Esophagus squamous epithelium (tissue), 5 donors: Measurements from ENCODE around the gene WWOX. TPM values are rescaled to one million over a fixed set of nuclear protein-coding genes. Genes with fewer than 3 reads are reported as not detected.

Source experiments
- DNase-seq: peaks from one replicate; lab custom pipeline; 2025; lab: John Stamatoyannopoulos, UW
- H3K27ac ChIP-seq, 4 donors: fragments of 200-600 bp; sonication (generic); one replicate each; pipeline ENCODE4 v1.5.1; 2016 to 2019; ENCODE audit warnings: mild to moderate bottlenecking in 1 of 4
- H3K27me3 ChIP-seq, 4 donors: fragments of 200-600 bp; sonication (generic); 1 replicate in 3 of 4; 2 replicates in 1 of 4; pipeline versions ENCODE4 v1.5.1 to v1.6.0; 2017 to 2021; ENCODE audit warnings: antibody characterized with exemption in 1 of 4
- H3K36me3 ChIP-seq, 3 donors: fragments of 200-600 bp; sonication (generic); one replicate each; pipeline ENCODE4 v1.5.1; 2016 to 2019
- H3K4me1 ChIP-seq, 3 donors: fragments of 200-600 bp; sonication (generic); one replicate each; pipeline ENCODE4 v1.5.1; 2017 to 2019
- H3K4me3 ChIP-seq, 4 donors: fragments of 200-600 bp; sonication (generic); 1 replicate in 3 of 4; 2 replicates in 1 of 4; pipeline ENCODE4 v1.5.1; 2016 to 2019; ENCODE audit warnings: mild to moderate bottlenecking in 2 of 4, moderate library complexity in 1 of 4
- H3K9me3 ChIP-seq, 3 donors: fragments of 200-600 bp; sonication (generic); one replicate each; pipeline ENCODE4 v1.5.1; 2016 to 2019
- POLR2A ChIP-seq, 4 donors: fragments of 450-650 bp; IDR thresholded peaks; one replicate each; pipeline ENCODE4 v1.6.1; 2017; ENCODE audit warnings: antibody characterized with exemption in 4 of 4, mild to moderate bottlenecking in 4 of 4, moderate library complexity in 3 of 4
- WGBS, 2 donors: methylation state at CpG; one replicate each; pipeline ENCODE4 v1.1.5; 2018; 5-methylcytosine and 5-hydroxymethylcytosine counted together
- intact Hi-C: fragments of 100-400 bp; cut with DNase I; formaldehyde crosslinking; loops from one replicate; pipeline ENCODE4 v1.15.0; 2022
- total RNA-seq, 4 donors: library from RNA; depleted of rRNA; stranded (reverse); fragments of >200 nt; gene quantifications; one replicate each; pipeline ENCODE4 v1.1.0, GENCODE V29; 2016
- TF ChIP-seq, protein P1 (sequence below), 6 experiments: fragments of 450-650 bp in 4 of 6; fragments of 200-600 bp in 2 of 6; sonication (generic) in 2 of 6; IDR thresholded peaks; one replicate each; pipeline ENCODE4 v1.5.1; 2016 to 2019; ENCODE audit warnings: antibody characterized with exemption in 6 of 6, mild to moderate bottlenecking in 4 of 6, moderate library complexity in 4 of 6
- donor health status: DM: yes; HTN: yes; CAD: no.

Gene WWOX
- total RNA-seq, 4 donors from 2014 or later: 20.9 to 31.1 (median 27.5) TPM

DNA sequence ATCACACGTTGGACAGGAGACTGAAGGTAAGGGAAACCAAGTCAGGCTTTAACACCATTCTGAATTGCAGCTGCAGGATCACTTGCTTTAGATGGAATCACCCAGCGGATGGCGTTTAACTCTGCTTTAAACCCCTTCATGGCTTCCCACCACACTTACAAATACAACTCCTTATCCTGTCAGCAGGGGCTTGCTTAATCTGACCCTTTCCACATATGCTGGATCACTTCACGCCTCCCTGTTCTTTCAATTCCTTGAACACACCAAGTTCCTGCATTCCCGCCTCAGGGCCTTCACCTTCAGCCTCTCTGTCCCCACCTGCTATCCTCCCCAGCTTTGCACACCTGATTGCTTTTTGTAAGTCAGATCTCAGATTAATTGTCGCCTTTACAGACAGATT is 1058.9 kb downstream of the WWOX start:
- no peaks in the 10 kb centered on the region for H3K36me3 ChIP-seq
- intact Hi-C loops: no loop called here
- no peaks in the 10 kb centered on the region for H3K27me3 ChIP-seq
- no peak overlapping the region for H3K27ac ChIP-seq
- WGBS, 2 donors: 89 to 92% methylated on average over 6 of the region's 6 CpGs
- H3K4me3 ChIP-seq: no peak overlapping the region
- no peaks in the 10 kb centered on the region for H3K9me3 ChIP-seq
- no peak for DNase-seq
- TF ChIP-seq, protein P1, sequence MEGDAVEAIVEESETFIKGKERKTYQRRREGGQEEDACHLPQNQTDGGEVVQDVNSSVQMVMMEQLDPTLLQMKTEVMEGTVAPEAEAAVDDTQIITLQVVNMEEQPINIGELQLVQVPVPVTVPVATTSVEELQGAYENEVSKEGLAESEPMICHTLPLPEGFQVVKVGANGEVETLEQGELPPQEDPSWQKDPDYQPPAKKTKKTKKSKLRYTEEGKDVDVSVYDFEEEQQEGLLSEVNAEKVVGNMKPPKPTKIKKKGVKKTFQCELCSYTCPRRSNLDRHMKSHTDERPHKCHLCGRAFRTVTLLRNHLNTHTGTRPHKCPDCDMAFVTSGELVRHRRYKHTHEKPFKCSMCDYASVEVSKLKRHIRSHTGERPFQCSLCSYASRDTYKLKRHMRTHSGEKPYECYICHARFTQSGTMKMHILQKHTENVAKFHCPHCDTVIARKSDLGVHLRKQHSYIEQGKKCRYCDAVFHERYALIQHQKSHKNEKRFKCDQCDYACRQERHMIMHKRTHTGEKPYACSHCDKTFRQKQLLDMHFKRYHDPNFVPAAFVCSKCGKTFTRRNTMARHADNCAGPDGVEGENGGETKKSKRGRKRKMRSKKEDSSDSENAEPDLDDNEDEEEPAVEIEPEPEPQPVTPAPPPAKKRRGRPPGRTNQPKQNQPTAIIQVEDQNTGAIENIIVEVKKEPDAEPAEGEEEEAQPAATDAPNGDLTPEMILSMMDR (IDR thresholded peaks at IDR 0.05): no peak
- TF ChIP-seq POLR2A (IDR thresholded peaks at IDR 0.05): no peak
- H3K4me1 ChIP-seq: peaks cover 4 to 48% (median 9%) of the 10 kb centered on the region in 3 donors

DNA sequence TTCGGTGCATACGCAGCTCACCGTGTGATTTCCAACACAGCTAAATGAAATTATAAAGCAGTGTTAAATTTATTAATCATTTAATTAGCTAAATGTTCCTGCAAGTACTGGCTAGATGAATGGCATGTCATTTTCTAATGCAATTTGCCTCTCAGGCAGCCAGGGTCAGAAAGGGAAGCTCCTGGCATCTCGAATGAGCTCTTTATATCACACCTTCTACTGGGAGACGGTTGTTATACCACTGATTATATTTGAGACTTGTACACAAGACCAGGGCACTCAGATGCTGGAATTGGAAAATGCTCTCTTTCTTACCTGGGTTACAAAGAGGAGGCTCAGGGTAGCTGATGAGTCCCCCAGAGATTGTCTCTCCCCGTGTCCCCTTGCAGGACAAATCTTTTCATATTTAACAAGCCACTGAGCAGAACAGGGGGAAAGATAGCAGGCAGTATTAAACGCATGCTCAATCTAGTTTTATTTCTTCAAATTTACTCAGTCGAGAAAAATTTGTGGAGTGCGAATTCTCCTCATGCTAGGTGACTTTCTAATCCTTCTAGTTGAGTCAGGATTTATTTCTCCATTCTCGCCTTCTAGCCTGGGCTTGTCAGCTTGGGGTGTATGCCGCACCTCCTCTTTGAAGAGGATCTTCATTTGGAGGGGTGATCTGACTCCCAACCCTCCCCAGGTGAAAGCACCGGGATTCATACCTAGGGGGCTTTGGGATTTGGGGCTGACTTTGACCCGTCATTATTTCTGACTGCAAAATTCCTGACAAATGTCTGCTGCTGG is 1060.0 kb downstream of the WWOX start:
- intact Hi-C loops: no loop called here
- Histone ChIP-seq H3K27ac (peak overlapping the region in 2 of 4 donors; percentile 30 to 53), H3K27me3 (no peaks in the 10 kb centered on the region), H3K4me3 (peak overlapping the region in 2 of 4 donors; percentile 14 to 16), H3K36me3 (no peaks in the 10 kb centered on the region), H3K9me3 (no peaks in the 10 kb centered on the region), H3K4me1 (peaks cover 4 to 48% (median 9%) of the 10 kb centered on the region in 3 donors)
- no peak for TF ChIP-seq POLR2A (IDR thresholded peaks at IDR 0.05)
- TF ChIP-seq, protein P1 (IDR thresholded peaks at IDR 0.05): no peak
- no peak for DNase-seq
- WGBS, 2 donors: 53 to 57% methylated on average over 13 of the region's 13 CpGs

DNA sequence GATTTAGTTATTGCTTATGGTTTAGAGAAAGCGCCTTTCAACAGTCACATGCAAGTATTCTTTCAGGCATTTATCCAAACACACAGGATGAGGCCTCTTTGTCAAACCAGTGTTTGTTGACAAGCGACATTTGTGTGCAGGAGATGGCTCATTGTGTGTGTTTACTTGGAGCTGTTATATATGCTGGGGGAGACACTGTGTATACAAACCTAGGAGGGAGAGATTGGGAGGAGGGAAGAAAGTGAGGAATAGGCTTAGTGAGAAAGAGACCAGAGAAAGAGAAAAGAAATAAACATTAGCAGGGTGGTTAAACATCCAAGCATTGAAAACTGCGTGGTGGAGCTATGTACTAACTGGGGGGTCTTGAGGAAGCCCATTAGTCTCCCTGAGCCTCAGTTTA is 1063.5 kb downstream of the WWOX start:
- WGBS, 2 donors: 83 to 89% methylated on average over 3 of the region's 3 CpGs
- H3K27me3 ChIP-seq: no peaks in the 10 kb centered on the region
- intact Hi-C loops: no loop called here
- no peak for DNase-seq
- TF ChIP-seq, protein P1 (IDR thresholded peaks at IDR 0.05): no peak
- H3K4me1 ChIP-seq: peaks cover 0 to 23% (median 9%) of the 10 kb centered on the region in 3 donors
- no peak overlapping the region for H3K27ac ChIP-seq
- H3K36me3 ChIP-seq: no peaks in the 10 kb centered on the region
- peaks cover 0 to 3% (median 0%) of the 10 kb centered on the region in 3 donors for H3K9me3 ChIP-seq
- no peak overlapping the region for H3K4me3 ChIP-seq

DNA sequence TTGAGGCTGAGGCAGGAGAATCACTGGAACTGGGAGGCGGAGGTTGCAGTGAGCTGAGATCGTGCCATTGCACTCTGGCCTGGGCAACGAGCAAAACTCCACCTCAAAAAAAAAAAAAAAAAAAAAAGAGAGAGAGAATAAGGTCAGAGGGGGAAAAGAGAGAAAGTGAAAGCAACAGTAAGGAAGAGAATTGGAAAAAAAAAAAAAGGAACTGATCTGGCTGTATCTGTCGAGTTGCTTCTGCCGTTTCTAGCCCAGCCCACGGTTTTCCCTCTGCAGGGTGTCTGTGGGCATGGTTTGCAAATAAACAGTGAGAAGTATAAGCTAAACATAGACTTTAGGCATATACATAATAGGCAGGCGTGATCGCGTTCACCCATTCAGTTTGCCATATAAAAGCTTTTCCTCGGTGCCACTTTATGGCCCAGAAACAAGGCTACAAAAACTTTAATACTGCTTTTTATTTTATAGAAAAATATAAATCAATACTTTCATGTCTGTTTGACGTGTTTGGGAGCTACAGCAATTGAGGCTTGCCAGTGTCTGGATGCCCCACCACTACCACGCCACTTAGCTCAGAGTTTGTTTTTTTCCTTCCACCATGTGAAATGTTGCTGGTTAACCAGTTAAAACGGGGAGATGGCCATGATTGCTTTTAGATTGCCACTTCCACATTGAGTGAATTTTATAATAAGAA is 1064.4 kb downstream of the WWOX start:
- intact Hi-C loops: no loop called here
- H3K4me1 ChIP-seq: peaks cover 0 to 22% (median 9%) of the 10 kb centered on the region in 3 donors
- H3K27me3 ChIP-seq: no peaks in the 10 kb centered on the region
- no peak for DNase-seq
- WGBS, 2 donors: 58 to 67% methylated on average over 13 of the region's 13 CpGs
- no peak overlapping the region for H3K4me3 ChIP-seq
- no peaks in the 10 kb centered on the region for H3K36me3 ChIP-seq
- no peak for TF ChIP-seq POLR2A (IDR thresholded peaks at IDR 0.05)
- TF ChIP-seq, protein P1 (IDR thresholded peaks at IDR 0.05): no peak
- peaks cover 0 to 7% (median 0%) of the 10 kb centered on the region in 3 donors for H3K9me3 ChIP-seq
- H3K27ac ChIP-seq: no peak overlapping the region
